GM10248 (cell line): ENCODE data around the gene ACAN.

Source experiments
- CTCF ChIA-PET: fragments of 300-600 bp; sonication (Branson Sonifier 250); formaldehyde crosslinking; extraction: SDS; loops from one replicate; lab custom pipeline; 2021; ENCODE audit warnings: antibody characterized with exemption; lab: Yijun Ruan, JAX
- POLR2A ChIA-PET: fragments of 350-650 bp; sonication (Branson Sonifier 250); formaldehyde crosslinking; extraction: SDS; loops from one replicate; lab custom pipeline; 2020; ENCODE audit warnings: antibody characterized with exemption; lab: Yijun Ruan, JAX
- DNase-seq: peaks from one replicate; pipeline ENCODE4 v3.0.0; 2012; ENCODE audit errors: extremely low spot score
- TF ChIP-seq, protein P1 (sequence below): IDR thresholded peaks from 2 replicates; pipeline ENCODE4 v1.5.1; 2012; ENCODE audit warnings: mild to moderate bottlenecking, low read depth; ENCODE audit errors: extremely low read depth, missing control alignments, control extremely low read depth

ACAN gene

DNA sequence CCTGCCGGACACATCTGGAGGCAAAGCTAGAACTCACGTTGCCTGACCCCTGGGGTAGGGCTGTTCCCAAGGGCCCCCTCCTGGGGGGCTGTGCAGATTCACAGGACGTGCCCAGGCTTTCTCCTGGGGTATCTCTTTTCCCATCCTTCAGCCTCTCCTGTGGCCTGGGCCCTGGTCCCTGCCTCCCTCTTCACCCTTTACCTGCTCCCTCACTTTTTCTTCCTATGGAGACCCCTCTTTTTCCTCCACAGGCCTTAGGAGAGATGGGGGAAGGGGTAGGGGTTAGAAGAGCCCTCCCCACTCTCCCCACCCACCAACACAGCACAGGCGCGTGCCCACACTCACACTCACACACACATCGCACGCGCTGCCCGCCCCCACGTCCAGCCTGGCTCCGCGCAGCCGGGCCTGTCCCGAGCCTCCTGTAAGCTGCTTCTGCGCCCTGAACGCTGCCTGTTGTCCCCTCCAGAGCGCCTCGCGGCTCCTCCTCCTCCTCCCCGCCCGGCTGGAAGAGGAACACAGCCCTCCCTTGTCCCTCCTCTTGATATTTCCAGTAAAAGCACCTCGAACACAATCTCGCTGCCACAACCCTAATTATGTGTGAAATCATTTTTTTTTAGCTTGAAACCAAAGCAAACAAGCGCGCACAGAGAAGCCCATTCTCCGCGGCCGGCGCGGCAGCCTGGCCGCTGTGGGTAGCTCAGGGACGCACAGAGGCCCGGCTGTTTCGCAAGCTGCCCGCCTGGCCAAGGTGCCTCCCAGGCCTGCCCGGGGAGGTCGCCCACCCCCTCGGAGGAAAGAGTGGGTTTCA, 33.9 kb upstream of the ACAN start:
- TF ChIP-seq, protein P1, sequence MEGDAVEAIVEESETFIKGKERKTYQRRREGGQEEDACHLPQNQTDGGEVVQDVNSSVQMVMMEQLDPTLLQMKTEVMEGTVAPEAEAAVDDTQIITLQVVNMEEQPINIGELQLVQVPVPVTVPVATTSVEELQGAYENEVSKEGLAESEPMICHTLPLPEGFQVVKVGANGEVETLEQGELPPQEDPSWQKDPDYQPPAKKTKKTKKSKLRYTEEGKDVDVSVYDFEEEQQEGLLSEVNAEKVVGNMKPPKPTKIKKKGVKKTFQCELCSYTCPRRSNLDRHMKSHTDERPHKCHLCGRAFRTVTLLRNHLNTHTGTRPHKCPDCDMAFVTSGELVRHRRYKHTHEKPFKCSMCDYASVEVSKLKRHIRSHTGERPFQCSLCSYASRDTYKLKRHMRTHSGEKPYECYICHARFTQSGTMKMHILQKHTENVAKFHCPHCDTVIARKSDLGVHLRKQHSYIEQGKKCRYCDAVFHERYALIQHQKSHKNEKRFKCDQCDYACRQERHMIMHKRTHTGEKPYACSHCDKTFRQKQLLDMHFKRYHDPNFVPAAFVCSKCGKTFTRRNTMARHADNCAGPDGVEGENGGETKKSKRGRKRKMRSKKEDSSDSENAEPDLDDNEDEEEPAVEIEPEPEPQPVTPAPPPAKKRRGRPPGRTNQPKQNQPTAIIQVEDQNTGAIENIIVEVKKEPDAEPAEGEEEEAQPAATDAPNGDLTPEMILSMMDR: no peak
- DNase-seq: no peak
- ChIA-PET POLR2A (no interaction called here), CTCF (no interaction called here)

- CTCF ChIA-PET: no interaction called here
- POLR2A ChIA-PET: no interaction called here
- TF ChIP-seq, protein P1: no peak
- no peak for DNase-seq
Observed at GRCh38 chr15:88775776-88776175, 27.5 kb upstream of the ACAN start.

DNA sequence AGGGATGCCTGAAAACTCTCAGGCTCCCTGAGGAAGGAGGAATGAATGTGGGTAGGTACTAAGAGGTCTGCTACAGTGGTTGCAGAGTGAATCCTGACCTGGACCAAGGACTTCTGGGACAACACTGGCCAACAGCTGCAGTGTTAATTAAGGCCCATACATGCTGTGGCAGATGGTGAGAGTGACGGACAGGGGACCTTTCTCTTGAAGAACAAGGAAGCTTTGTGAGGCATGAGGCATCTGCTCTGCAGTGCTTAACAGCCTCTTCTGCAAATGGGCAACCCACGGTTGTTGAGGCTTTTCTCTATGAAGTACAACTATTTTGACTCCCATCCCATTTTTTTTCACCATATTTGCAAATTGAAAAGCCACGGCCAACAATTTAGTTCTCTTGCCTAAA, 26.6 kb upstream of the ACAN start:
- ChIA-PET CTCF (no interaction called here), POLR2A (no interaction called here)
- TF ChIP-seq, protein P1: no peak

DNA sequence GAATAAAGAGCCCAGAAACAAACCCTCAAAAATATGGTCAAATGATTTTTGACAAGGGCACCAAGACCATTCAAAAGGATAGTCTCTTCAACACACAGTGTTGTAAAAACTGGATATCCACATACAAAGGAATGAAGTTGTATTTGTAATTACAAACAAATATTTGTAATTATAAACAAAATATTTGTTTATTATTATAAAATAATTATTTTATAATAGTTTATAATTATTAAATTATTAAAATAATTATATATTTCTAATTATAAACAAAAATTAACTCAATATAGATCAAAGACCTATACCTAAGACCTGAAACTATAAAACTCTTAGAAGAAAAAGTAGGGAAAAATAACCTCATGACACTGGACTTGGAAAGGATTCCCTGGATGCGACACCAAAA, 23.3 kb upstream of the ACAN start:
- POLR2A ChIA-PET: no interaction called here
- CTCF ChIA-PET: no interaction called here
- DNase-seq: no peak
- TF ChIP-seq, protein P1: no peak

More for the DNA sequence above, 26.6 kb upstream of the ACAN start:
- DNase-seq: no peak

GRCh38 chr15:88782465-88782864, 20.8 kb upstream of the ACAN start:
- DNase-seq: no peak
- TF ChIP-seq, protein P1: no peak
- ChIA-PET POLR2A (no interaction called here), CTCF (no interaction called here)

DNA sequence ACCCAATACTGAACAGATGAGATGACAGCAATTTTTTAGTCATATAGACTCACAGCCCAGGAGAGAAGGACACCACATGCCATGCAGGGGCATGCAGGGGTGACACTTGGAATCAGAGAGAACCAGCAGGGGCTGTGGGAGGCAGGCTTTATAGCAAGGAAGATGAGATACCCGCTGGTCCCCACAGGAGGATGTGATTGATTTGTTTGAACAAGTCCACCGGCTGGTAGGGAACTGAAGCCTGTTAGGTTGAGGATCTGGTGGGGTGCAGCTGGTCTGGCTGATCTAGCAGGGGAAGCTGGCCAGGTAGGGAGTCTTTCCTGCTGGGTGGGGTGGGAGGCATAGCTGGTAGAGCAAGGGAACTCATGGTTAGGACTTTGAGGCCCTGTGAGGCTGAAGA, 18.0 kb upstream of the ACAN start:
- no peak for DNase-seq
- TF ChIP-seq, protein P1: no peak
- POLR2A ChIA-PET: no interaction called here
- CTCF ChIA-PET: interaction anchor here (0.7 kb wide), 1 partner anchor 13 kb away, joined by 3 read pairs; no protein-coding TSS in a partner anchor
